SK-N-MC (cell line): ENCODE results near the gene ZNF618.

Experiments
- EZH2 ChIP-seq: fragments of 200-600 bp; sonication (generic); IDR thresholded peaks from one replicate; pipeline ENCODE4 v1.6.1; 2017; ENCODE audit warnings: antibody characterized with exemption
- FOXP2 ChIP-seq: optimal IDR thresholded peaks from 2 replicates; pipeline ENCODE3; 2011; ENCODE audit warnings: mild to moderate bottlenecking, moderate library complexity; ENCODE audit not compliant: insufficient read depth; ENCODE audit errors: extremely low read length, control extremely low read depth
- POLR2AphosphoS5 ChIP-seq: IDR thresholded peaks from 2 replicates; pipeline ENCODE4 v1.6.1; 2012; ENCODE audit warnings: mild to moderate bottlenecking, low read depth, low read length, borderline replicate concordance

GRCh38 chr9:113963696-113964494, 87.8 kb downstream of the ZNF618 start:
- TF ChIP-seq EZH2 = no peak
- TF ChIP-seq POLR2AphosphoS5 = no peak
- TF ChIP-seq FOXP2 = no peak
